Activated CD4-positive, alpha-beta T cell treated with anti-CD3 and anti-CD28 coated beads, Interleukin-2, amount 50 U/mL, for 16 hours (primary cell): ENCODE results near the gene APOL6.
"Not testable (repeated sequence)": the region's sequence is repeated elsewhere in the genome, so short reads cannot be mapped to it uniquely, and the experiment has no call there.

Source experiments
- DNase-seq: peaks from one replicate; pipeline ENCODE4 v3.0.0-alpha.2; 2020

The APOL6 gene

DNA sequence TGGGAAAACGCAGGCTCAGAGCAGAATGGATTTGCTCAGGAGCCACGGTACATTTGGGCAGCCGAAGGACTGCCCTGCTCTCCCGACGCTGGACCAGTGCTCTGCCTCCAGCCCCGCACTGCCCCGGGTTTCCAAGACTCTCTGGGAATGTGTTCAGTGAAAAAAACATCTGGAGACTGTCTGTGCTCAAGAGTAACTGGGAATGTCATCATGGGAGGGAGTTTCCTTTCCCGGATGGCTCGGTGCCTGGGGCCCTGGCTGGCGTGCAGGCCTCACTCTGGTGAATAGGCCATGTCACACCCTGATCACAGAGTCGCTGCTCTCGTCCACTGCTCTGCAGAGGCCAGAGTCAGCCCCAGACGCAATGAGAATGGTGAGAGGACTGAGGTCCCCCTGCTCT lies 9.8 kb upstream of the APOL6 start:
- no peak for DNase-seq

DNA sequence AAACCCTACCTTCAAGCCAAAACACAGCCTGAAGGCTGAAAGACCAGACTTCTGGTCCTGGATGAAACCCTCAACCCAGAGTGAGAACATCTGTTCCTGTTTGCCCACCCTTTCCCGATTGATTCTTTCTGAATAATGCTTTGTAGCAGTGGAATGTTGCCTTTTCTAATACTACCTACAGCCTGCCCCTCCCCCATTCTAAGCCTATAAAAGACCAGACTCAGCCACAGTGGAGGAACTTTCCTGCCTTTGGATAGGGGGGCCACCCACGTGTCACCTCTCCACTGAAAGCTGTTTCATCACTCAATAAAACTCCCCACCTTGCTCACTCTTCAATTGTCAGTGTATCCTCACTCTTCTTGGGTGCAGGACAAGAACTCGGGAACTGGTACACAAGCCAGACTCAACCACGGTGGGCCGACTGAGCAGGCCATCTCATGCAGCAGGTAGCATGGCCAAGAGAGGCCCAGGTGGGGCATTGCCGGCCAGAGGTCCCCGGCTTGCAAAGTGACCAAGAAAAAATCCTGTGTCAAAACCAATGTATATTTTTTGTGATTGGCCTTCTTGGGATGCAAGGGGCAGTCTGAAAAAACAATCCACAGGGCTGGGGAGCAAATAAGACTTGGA lies 6.6 kb upstream of the APOL6 start:
- DNase-seq, result no peak

DNA sequence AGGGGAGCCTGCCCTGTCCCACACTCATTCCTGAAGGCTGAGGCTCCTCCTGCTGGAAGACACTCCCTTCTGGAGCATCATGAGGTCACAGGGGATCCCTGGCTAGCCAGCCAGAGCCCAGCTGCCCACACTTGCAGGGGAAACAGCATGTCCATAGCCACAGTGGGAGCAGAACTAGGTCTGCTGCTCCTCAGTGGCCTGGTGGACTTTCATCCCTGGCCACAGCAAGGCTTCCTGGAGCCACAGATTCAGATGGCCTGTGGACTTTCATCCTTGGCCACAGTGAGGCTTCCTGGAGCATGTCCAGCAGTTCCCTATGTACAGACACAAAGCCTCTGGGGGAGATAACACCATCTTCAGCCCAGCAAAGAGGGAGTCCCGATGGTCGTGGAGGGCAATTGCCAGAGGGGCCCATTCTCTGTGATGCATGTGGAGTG lies 5.9 kb upstream of the APOL6 start:
- no peak for DNase-seq

DNA sequence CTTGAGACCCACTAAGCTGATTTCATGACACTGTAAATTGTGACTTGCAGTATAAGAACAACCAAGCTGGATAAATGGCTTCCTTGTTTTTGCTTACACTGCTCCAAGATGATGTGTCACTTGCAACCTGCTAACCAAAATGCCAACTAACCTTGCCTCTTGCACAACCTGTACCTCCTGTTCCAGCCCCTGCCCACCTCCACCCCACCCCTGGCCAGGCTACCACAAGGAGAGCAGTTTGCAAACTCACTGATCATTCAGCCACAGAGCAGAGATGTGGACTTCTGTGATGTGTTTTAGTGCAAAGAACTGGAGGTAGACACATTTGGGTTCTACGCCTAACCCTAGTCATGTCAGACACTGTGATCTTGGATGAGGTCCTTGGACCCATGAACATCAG lies 4.3 kb upstream of the APOL6 start:
- no peak for DNase-seq

DNA sequence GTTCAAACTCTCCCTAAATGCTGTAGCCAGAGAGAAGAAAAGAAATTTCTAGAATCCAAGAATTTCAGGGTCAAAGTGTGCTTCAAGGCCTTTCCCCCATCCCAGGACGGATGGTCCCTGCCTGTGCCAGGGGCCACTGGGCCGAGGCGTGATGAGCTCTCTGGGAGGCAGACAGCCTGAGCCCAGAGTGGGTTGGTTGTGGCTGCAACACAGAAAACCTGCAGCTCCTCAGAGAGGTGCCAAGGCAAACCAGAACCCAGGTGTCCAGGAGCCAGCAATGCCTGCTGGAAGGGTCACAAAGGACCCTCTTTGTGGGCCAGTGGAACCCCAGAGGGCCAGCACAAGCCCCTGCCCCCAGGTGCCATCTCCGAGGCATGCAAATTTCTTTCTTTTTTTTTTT lies 2.6 kb upstream of the APOL6 start:
- DNase-seq, result no peak

DNA sequence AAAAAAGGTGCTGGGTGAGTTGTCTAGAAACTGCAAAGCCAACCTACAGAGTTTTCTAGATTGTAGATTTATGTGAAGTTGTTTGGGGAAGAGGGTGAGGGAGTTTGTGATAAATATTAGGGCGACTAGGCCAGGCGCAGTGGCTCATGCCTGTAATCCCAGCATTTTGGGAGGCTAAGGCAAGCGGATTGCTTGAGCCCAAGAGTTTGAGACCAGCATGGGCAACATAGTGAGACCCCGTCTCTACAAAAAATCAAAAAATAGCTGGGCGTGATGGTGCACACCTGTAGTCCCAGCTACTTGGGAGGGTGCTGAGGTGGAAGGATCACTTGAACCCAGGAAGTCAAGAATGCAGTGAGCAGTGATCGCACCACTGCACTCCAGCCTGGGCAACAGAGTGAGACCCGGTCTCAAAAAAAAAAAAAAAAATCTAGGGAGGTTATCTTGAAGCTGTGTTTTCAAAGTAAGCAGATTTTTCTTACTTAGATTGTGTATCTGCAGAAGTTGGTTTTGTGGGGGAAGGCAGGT lies 844 bp downstream of the APOL6 start:
- no peak for DNase-seq

DNA sequence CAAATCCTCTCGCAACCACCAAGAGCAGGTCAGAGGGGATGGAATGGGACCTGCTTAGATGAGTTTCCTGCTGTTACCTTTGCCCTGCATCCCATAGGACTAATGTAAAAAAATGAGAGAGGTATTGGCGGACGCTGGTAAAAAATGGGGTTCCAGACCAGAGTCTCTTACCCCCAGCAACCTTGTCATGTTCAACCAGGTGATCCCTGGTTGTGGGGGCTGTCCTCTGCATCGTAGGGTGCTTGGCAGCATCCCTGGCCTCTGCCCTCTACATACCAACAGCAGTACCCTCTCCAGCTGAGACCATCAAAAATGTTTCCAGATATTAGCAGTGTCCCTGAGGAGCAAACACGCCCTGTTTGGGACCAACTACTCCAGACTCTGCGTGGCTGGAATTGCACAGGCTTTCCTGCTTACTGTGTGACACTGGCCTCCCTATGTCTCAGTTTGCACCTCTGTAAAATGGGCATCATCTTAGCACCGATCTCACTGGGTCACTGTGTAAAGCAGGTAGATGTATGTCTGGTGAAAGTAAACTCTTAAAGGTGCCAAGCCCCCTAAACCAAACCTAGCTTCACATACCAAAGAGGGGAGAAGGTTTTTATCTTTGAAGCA lies 1.5 kb downstream of the APOL6 start:
- no peak for DNase-seq

DNA sequence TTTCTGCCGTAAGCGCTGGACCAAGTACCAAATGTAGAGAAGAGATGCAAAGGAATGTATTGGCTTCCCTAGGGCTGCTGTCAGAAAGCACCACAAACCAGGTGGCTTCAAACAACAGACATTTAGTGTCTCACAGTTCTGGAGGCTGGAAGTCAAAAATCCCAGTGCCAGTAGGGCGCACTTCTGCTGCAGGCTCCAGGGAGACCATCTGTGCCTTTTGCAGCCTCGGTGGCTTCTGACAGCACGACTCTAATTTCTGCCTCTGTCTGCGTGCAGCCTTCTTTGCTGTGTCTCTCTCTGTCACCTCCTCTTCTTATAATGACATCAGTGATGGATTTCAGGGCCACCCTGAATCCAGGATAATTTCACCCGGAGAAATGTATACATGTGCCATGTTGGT lies 2.8 kb downstream of the APOL6 start:
- DNase-seq, result no peak

DNA sequence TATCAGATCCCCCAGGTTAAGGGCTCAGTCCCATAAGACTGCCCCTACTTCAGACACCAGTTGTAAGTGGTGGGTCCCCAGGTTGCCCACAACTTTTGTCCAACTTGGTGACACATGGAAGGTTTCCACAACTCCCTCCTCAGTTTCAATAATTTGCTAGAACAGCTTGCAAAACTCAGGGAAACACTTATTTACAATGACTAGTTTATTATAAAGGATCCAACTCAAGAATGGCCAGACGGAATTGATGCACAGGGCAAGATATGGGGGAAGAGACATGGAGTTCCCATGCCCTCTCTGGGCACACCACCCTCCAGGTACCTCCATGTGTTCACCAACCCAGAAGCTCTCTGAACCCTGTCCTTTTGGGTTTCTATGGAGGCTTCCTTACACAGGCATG lies 5.6 kb downstream of the APOL6 start:
- no peak for DNase-seq

DNA sequence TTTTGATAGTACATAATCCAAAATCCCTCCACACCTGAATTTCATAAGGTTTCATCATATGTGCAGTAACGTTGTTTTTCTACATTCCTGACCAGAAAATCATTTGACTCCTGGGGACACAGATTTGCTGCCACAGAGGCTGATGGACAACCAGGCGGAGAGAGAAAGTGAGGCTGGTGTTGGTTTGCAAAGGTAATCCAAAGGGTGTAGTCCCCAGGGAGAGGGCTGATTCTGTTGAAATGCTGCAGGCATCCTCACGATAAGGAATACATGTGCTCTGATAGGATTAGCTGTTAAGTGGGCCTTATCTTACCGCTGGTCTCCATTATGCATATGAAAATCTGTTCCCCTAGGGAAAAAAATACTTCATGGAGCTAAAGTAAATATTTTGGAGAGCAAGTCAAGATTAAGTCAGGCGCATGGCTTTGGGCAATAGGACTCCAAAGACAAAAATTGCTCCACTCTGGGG lies 8.1 kb downstream of the APOL6 start:
- no peak for DNase-seq

DNA sequence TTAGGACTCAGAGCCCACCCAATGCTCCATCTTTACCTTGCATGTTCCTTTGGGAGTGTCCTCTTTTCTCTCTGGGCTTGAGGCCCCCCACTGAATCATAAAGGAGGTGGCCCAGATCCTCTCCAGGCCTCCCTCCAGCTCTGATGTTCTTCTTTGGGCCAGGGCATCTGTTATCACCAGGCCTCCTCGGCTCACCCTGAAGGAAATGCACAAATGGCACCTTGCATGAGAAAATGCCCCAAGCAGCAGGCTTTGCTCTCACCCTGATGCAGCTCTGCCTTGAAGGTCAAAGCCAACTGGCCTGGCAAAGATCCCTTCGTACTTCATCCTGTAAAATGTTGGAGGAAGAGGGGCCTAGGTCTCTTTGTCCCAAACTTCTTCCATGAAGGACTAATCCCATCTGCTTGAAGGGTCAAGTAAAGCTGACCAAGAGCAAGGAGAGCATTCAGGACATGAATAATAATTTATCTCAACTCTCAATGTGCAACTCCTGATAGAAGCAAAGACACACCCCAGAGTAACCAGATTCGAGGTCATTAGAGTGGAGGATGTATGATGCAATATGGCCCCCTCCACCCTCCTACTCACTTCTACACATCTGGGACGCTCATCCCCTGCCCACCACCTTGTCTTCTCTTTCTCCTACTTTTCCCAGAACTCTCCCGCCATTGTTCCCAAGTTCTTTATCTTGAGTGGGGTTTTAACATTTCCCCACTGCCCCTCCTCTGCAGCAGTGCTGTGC lies 9.5 kb downstream of the APOL6 start:
- no peak for DNase-seq

DNA sequence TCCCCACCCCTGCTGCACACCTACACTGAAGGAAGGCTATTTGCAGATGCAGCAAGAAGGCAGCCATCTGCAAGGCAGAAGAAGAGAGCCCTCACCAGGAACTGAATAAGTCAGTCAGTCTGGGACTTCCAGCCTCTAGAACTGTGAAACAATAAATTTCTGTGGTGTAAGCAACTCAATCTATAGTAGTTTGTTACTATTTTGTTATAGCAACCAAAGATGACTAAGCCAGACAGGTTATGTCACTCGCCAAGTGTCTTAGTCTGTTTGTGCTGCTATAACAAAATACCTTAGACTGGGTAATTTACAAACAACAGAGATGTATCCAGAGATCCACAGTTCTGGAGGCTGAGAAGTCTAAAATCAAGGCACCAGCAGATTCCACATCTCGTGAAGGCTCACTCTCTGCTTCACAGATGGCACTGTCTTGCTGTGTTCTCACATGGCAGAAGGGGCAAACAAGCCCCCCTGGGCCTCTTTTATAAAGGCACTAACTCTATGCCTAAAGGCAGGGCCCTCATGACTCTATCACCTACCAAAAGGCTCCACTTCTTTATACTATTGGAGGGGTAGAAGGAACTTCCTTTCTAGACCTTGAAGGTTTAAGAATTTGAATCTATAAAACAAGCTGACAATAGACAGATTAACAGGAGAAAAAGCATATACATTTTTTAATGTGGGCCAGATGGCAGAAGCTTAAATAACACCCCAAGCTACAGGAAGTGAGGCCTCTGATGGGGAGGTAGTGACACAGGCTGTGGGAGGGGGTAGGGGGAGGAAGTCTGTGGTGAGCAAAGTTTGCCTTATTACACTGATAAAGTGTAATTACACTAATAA lies 12.3 kb downstream of the APOL6 start:
- DNase-seq, result peak; percentile 37

DNA sequence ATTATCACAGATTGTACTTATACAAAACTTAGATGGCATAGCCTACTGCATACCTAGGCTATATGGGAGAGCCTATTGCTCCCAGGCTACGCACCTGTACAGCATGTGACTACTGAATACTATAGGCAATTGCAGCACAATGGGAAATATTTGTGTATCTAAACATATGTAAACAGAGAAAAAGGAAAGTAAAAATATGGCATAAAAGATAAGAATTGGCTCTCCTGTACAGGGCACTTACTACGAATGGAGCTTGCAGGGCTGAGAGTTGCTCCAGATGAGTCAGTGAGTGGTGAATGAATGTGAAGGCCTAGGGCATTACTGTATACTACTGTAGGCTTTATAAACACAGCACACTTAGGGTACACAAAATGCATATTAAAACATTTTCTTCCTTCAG lies 13.2 kb downstream of the APOL6 start:
- DNase-seq, result peak; percentile 11

DNA sequence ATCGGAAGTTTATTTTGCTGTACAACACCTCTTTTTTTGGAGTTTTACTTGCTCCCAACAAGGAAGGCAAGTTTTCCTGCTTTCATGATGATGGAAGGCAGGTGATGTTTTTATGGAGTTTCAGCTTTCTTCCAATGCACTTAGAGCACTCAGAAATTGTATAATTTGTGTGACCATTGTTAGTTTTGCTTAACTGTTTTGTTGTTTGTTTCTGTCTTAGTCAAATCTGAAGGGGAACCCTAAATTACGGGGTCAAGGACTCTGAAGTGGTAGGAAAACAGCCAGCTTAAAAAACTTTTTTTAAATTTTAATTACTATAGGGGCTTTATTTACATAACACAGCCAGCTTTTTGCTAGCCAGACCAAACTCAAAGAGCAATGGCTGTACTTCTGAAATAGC lies 14.7 kb downstream of the APOL6 start:
- no peak for DNase-seq

DNA sequence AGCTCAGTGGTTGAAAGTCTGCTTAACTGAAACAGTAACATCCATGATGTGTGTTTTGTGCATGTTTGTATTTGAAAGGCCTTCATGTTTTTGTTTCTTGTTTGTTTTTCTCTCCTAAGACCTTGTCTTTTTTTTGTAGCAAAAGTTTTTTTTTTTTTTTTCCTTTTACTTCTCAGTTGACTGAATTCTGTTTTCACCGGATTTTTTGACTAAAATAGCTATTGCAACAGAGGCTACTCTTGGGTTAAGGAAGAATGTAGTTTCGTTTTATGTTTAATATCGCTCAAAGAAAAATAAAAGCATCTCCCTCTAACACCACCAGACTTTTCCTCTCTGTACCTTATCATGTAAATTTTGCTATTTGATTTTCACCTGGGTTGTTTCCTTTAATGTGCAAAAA lies 15.1 kb downstream of the APOL6 start:
- DNase-seq, result no peak

DNA sequence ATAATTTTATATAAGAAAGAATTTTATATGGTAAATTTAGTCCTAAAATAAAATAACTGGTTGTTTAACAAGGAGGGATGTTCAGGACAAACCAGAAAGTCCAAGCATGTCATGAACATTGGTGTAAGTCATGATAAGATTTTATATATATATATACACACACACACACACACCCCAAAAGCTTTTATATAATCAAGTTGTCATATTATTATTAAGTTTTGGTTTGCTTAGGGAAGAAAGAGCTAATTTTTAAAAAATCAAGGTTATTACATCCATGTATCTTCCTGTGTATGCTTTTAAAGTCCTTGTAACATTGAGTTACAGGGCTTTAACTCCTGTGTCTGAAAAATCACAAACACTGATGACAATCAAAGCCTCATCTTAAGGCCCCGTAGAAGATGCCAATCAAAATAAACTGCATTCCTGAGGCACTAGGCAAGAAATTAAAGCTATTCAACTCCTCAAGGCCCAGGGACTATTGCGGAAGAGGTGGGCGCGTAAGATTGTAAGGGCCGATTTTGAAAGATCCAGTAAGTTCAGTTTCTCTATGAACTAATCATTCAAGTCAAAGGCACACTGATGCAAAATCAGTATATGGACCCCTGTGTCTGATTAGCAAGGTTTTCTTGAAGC lies 16.8 kb downstream of the APOL6 start:
- no peak for DNase-seq

DNA sequence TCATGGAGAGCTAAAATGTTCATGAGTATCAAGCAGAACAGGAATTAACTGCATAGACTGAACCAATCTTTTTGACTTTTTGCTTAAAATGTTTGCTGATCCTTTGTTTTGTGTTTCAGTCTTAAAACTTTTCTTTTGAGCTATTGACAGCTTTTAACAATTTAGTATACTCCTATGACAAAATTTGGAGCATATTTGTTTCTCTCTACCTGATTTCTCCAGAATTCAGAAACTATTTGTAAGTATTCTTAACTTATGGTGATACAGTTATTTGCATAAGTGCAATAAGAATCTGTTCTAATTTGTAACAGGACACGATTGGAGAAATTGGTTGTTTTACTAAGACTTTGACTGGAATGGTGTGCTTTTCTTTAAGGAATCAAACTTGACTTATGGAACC lies 18.5 kb downstream of the APOL6 start:
- not testable (repeated sequence) for DNase-seq

DNA sequence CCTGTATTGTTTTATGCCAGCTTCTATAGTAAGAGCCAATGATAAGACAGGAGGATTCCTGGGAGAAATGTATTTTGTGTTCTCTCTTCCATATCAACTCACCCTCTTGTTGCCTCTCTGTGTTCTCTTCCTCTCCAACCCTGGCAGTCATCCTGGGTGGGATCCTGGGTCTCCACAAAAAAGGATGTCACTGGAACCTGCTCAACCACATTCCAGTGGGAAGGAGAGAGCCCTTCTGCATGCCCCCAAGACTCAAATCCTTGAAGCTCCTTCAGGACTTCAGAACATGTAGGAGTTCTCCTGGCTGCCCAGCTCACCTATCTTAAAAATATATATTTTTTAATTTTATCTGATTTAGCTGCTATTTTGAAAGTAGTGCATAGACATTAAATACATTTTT lies 26.1 kb downstream of the APOL6 start:
- no peak for DNase-seq

DNA sequence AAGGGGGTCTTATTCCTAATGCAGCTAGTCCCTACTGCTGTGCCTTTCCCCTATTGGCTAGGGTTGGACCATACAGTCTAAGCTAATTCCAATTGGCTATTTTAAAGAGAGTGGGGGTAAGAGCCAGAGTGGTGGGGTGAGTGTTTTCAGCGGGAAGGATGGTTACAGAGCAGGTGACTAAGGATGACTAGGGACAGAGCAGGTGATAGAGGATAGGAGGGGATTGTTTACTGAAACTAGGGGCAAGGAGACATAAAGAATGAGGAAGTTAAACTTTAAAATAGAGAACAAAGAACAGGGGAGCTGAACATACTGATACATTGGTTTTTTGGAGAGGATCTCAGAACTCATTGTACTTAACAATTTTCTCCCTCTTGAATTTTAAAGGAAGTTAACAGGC lies 27.8 kb downstream of the APOL6 start:
- DNase-seq, result not testable (repeated sequence)

DNA sequence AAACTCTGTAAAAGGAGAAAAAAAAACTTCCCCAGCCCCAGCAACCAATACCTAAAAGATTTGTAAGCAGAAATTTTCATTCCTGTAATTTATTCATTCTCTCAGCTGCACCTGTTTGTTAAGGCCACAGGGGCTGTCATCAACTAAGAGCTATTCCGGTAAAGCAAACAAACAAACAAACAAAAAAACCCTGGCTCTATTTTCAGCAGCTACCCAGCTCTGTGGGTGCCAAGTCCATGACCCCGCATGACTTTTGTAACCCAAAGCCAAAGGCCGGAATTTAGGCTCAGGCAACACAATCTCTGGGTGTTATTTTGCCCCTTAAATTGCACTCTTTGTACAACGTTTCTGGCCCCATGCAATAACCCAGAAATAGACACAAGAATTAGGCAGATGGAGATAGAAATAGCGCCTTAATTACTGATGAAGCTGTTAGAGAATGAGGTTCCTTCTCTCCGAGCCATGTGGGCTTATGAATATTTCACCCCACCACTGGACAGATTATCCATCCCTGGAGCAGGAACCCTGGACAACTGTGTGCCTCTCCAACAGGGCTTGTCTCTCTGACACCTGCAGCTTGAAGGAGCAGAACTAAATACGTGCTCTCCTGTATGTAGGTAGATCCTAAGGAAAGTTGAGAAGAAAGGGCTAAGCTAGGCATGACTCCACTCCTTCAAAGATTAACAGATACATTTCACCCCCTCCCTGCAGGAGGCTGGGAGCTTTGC lies 29.4 kb downstream of the APOL6 start:
- no peak for DNase-seq

DNA sequence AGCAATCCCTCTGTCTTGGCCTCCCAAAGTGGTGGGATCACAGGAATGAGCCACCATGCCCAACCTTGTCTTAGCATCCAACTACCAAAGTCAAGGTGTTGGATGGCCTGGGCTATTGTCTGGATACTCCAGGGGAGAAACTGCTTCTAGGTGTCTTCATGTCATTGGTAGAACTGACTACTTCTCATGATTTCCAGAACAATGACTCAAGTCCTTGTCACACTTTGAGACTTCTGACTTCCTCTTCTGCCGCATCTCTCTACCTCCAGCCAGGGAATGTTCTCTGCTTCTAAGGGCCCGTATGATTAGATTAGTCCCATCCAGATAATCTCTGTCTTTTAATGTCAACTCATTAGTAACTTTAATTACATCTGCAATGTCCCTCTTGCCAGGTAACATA lies 30.6 kb downstream of the APOL6 start:
- DNase-seq, result no peak

DNA sequence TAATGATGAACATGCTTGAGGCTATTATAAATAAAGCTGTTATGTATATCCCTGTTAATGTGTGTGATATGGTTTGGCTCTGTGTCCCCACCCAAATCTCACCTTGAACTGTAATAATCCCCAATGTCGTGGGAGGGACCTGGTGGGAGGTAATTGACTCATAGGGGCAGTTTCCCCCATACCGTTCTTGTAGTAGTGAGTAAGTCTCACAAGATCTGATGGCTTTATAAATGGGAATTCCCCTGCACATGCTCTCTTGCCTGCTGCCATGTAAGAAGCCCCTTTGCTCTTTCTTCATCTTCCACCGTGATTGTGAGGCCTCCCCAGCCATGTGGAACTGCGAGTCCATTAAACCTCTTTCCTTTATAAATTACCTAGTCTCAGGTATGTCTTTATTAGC lies 31.2 kb downstream of the APOL6 start:
- peak; percentile 37 for DNase-seq
